Measurements from ENCODE around the gene KCNJ1. TPM values are rescaled to one million over a fixed set of nuclear protein-coding genes. Genes with fewer than 3 reads are reported as not detected.

KCNJ1 gene
- total and polyA plus RNA-seq, 2 of the 8 experiments (the other 6 are each of a cell fraction or from before 2014, with no cell fraction given), result 0.17 to 0.23 TPM

DNA sequence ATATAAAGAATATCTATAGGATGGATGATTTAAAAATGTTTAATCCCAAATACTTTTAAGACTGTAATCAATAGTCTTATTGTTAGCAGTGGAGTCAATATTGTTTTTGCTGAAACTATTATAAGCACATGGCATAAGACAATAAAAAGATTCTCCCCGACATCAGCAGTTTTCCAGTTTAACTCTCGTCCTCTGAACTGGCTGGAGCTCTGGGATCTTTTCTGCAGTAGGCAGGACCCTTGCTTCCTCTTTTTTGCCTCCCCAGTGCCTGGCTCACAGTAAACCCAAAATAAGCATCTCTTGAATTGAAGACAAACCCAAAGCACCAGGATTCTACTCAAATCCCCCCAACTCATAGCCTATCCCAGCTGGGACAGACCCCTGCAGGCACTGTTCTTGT is 32.9 kb downstream of the KCNJ1 start (continued):
- TF ChIP-seq SAP30 (IDR thresholded peaks at IDR 0.05; ENCODE audit: insufficient read depth, insufficient replicate concordance, low read length), result no peak
- TF ChIP-seq POLR2AphosphoS5 (IDR thresholded peaks at IDR 0.05; ENCODE audit: low read depth, low read length), result no peak

Measured in H1 (cell line).